ENCODE data around the gene FKBP7. TPM values are rescaled to one million over a fixed set of nuclear protein-coding genes. Genes with fewer than 3 reads are reported as not detected.

The FKBP7 gene
- total and polyA plus RNA-seq, 12 donors = 5.3 to 18.0 (median 8.6) TPM

GRCh38 chr2:178491612-178492011 lies 13.2 kb upstream of the FKBP7 start:
- H3K27me3 ChIP-seq = no peaks in the 10 kb centered on the region
- intact Hi-C loops (cut with DNase I) = no loop called here
- no peak for DNase-seq
- H3K36me3 ChIP-seq (replicated peaks in 1 of 2) = peaks cover 0 to 44% of the 10 kb centered on the region in 2 donors
- no peak for TF ChIP-seq CTCF (IDR thresholded peaks at IDR 0.05)
- no peak for TF ChIP-seq POLR2A (IDR thresholded peaks at IDR 0.05)
- H3K4me3 ChIP-seq = no peak overlapping the region
- no peak overlapping the region for H3K27ac ChIP-seq
- no peaks in the 10 kb centered on the region for H3K9me3 ChIP-seq (replicated peaks in 1 of 3)
- no peaks in the 10 kb centered on the region for H3K4me1 ChIP-seq (replicated peaks in 1 of 2)
- WGBS, 4 donors = 83 to 95% (median 89%) methylated on average over 6 of the region's 6 CpGs

- Histone ChIP-seq H3K36me3 (replicated peaks in 1 of 2) (no peaks in the 10 kb centered on the region), H3K4me3 (no peak overlapping the region), H3K9me3 (replicated peaks in 1 of 3) (no peaks in the 10 kb centered on the region), H3K27ac (peak overlapping the region in 3 of 5 donors; percentile 22 to 69 (median 50)), H3K27me3 (no peaks in the 10 kb centered on the region), H3K4me1 (replicated peaks in 1 of 2) (peaks cover 28 to 50% of the 10 kb centered on the region in 2 donors)
- no peak for TF ChIP-seq CTCF (IDR thresholded peaks at IDR 0.05)
- no peak for TF ChIP-seq POLR2A (IDR thresholded peaks at IDR 0.05)
- peak in 1 of 7 donors; percentile 25 for DNase-seq
- 49 to 59% (median 52%) methylated on average over 3 of the region's 3 CpGs for WGBS, 4 donors
- intact Hi-C loops (cut with DNase I) = no loop called here
Observed at GRCh38 chr2:178485356-178485755, 7.0 kb upstream of the FKBP7 start.

- intact Hi-C loops (cut with DNase I) = no loop called here
- Histone ChIP-seq H3K27ac (peak overlapping the region in 4 of 5 donors; percentile 19 to 69 (median 36)), H3K27me3 (no peaks in the 10 kb centered on the region), H3K4me3 (peak overlapping the region in 1 of 4 donors; percentile 4), H3K4me1 (replicated peaks in 1 of 2) (peaks cover 33 to 56% of the 10 kb centered on the region in 2 donors), H3K9me3 (replicated peaks in 1 of 3) (no peaks in the 10 kb centered on the region), H3K36me3 (replicated peaks in 1 of 2) (no peaks in the 10 kb centered on the region)
- DNase-seq = peak; percentile 66 to 87 (median 73)
- TF ChIP-seq POLR2A (IDR thresholded peaks at IDR 0.05) (no peak), CTCF (IDR thresholded peaks at IDR 0.05) (no peak)
- 21 to 32% (median 24%) methylated on average over 6 of the region's 6 CpGs for WGBS, 4 donors
Observed at GRCh38 chr2:178484245-178485041, 6.0 kb upstream of the FKBP7 start.

- WGBS, 4 donors = 83 to 92% (median 87%) methylated on average over 4 of the region's 4 CpGs
- Histone ChIP-seq H3K36me3 (replicated peaks in 1 of 2) (no peaks in the 10 kb centered on the region), H3K27ac (no peak overlapping the region), H3K9me3 (replicated peaks in 1 of 3) (no peaks in the 10 kb centered on the region), H3K27me3 (no peaks in the 10 kb centered on the region), H3K4me1 (replicated peaks in 1 of 2) (peaks cover 42 to 63% of the 10 kb centered on the region in 2 donors), H3K4me3 (no peak overlapping the region)
- DNase-seq = no peak
- intact Hi-C loops (cut with DNase I) = no loop called here
- TF ChIP-seq POLR2A (IDR thresholded peaks at IDR 0.05) = no peak
- TF ChIP-seq CTCF (IDR thresholded peaks at IDR 0.05) = no peak
Observed at GRCh38 chr2:178482437-178482836, 4.0 kb upstream of the FKBP7 start.
